NCI-H510A treated with DMSO at 0.1 percent for 48 hours (cell line): ENCODE data around the gene FRMD5.
"Not testable (repeated sequence)": the region's sequence is repeated elsewhere in the genome, so short reads cannot be mapped to it uniquely, and the experiment has no call there.

Experiments used
- DNase-seq: peaks from one replicate; lab custom pipeline; 2025; lab: John Stamatoyannopoulos, UW

The FRMD5 gene

GRCh38 chr15:44032820-44033219, 162.3 kb downstream of the FRMD5 start:
- DNase-seq, result not testable (repeated sequence)

GRCh38 chr15:44029940-44030568, 165.0 kb downstream of the FRMD5 start:
- no peak for DNase-seq

GRCh38 chr15:44029003-44029402, 166.1 kb downstream of the FRMD5 start:
- DNase-seq, result peak; percentile 26

GRCh38 chr15:44028349-44028748, 166.7 kb downstream of the FRMD5 start:
- no peak for DNase-seq

GRCh38 chr15:44024155-44024554, 170.9 kb downstream of the FRMD5 start:
- no peak for DNase-seq

- DNase-seq, result no peak
These were observed 171.9 kb downstream of the FRMD5 start for GRCh38 chr15:44023176-44023575.

- DNase-seq, result no peak
These were observed 176.9 kb downstream of the FRMD5 start for GRCh38 chr15:44018151-44018550.

GRCh38 chr15:44015545-44016305, 179.3 kb downstream of the FRMD5 start:
- DNase-seq, result no peak

- no peak for DNase-seq
These were observed 183.7 kb downstream of the FRMD5 start for GRCh38 chr15:44011238-44011854.

GRCh38 chr15:44010089-44010488, 185.0 kb downstream of the FRMD5 start:
- DNase-seq, result no peak

GRCh38 chr15:44009038-44009437, 186.0 kb downstream of the FRMD5 start:
- DNase-seq, result no peak

GRCh38 chr15:44000248-44000647, 194.8 kb downstream of the FRMD5 start:
- DNase-seq, result not testable (repeated sequence)

- no peak for DNase-seq
These were observed 196.5 kb downstream of the FRMD5 start for GRCh38 chr15:43998607-43999006.

- DNase-seq, result no peak
These were observed 203.9 kb downstream of the FRMD5 start for GRCh38 chr15:43991206-43991605.

- no peak for DNase-seq
These were observed 205.1 kb downstream of the FRMD5 start for GRCh38 chr15:43989938-43990337.

GRCh38 chr15:43988900-43989299, 206.2 kb downstream of the FRMD5 start:
- DNase-seq, result no peak

- DNase-seq, result no peak
These were observed 207.1 kb downstream of the FRMD5 start for GRCh38 chr15:43987924-43988323.

- no peak for DNase-seq
These were observed 208.9 kb downstream of the FRMD5 start for GRCh38 chr15:43985976-43986680.

- DNase-seq, result no peak
These were observed 213.5 kb downstream of the FRMD5 start for GRCh38 chr15:43981576-43981975.

GRCh38 chr15:43977072-43977884, 217.8 kb downstream of the FRMD5 start:
- no peak for DNase-seq

- no peak for DNase-seq
These were observed 219.3 kb downstream of the FRMD5 start for GRCh38 chr15:43975770-43976169.

- DNase-seq, result peak; percentile 18
These were observed 219.7 kb downstream of the FRMD5 start for GRCh38 chr15:43975326-43975725.
